OCI-M2 (cell line): Measurements from ENCODE around the gene NUDT4.

Experiments
- DNase-seq: peaks from one replicate; lab custom pipeline; 2025; ENCODE audit not compliant: unreplicated experiment; lab: John Stamatoyannopoulos, UW

NUDT4 gene

GRCh38 chr12:93377252-93378195 lies at the start of gene NUDT4:
Gene NUDT4 (plus strand): TSS chr12:93377925. CDS start chr12:93378323, 398 bp downstream.
- DNase-seq: peak; percentile 52

- no peak for DNase-seq
Observed at GRCh38 chr12:93333054-93333453, 44.7 kb upstream of the NUDT4 start.

- DNase-seq: no peak
Observed at GRCh38 chr12:93333828-93334227, 43.9 kb upstream of the NUDT4 start.

- DNase-seq: no peak
Observed at GRCh38 chr12:93335603-93336162, 42.0 kb upstream of the NUDT4 start.

- no peak for DNase-seq
Observed at GRCh38 chr12:93336291-93336741, 41.4 kb upstream of the NUDT4 start.

- no peak for DNase-seq
Observed at GRCh38 chr12:93338598-93338997, 39.1 kb upstream of the NUDT4 start.

- DNase-seq: no peak
Observed at GRCh38 chr12:93339695-93340094, 38.0 kb upstream of the NUDT4 start.

DNA sequence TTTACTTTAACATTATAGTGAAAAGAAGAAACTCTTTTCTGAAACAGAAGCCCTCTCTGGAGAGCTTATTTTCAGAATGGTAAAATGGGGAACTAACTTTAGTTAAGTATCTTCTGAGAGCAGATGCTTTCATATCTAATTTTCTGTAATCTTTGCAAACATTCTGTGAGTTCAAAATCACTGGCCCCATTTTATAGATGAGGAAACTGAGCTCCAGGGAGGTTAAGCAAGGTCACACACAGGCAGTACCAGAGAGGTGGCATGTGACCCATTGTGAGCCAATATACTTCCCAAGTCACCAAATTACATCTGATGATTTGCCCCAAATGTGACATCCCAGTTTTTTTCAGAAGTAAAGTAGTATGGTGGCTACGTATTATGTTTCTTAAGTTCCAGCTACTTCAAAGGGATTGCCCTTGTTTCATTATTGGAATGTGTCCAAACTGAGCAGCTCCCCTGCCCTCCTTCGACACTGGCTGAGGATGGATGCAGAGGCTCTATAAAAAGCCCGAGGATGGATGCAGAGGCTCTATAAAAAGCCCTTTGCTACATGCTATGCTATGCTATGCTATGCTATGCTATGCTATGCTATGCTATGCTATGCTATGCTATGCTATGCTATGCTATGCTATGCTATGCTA lies 36.2 kb upstream of the NUDT4 start:
- DNase-seq: no peak

- DNase-seq: no peak
Observed at GRCh38 chr12:93347054-93347785, 30.5 kb upstream of the NUDT4 start.

DNA sequence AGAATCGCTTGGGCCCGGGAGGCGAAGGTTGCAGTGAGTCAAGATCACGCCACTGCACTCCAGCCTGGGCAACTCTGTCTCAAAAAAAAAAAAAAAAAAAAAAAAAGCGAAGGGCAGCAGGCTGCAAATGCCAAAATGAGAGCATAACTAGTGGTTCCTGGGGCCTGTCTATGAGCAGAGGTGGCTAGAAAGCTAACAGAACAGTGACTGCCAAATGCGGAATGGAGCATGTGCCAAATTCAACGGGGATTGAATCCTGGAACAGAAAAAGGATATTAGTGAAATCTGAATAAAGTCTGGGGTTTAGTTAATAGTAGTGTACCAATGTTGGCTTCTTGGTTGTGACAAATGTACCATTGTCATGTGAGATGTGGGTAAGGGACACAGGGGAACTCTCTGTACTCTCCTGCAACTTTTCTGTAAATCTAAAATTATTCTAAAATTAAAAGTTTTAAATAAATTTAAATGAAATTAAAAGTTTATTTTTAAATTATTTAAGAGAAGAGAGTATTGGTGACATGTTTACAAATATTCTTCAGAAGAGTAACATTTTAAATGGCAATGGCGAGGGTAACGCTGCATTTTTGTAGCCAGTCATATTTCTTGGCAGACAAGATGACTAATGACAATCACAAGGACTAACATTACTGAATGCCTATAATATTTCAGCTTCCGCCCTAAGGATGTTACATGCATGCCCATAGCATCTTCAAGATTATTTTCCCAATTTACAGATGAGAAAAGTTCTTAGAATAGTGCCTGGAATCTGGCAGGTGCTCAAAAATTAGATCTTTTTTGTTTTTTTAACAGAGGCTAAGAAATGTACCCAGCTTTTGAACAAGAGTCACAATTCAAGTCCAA lies 28.9 kb upstream of the NUDT4 start:
- DNase-seq: no peak

DNA sequence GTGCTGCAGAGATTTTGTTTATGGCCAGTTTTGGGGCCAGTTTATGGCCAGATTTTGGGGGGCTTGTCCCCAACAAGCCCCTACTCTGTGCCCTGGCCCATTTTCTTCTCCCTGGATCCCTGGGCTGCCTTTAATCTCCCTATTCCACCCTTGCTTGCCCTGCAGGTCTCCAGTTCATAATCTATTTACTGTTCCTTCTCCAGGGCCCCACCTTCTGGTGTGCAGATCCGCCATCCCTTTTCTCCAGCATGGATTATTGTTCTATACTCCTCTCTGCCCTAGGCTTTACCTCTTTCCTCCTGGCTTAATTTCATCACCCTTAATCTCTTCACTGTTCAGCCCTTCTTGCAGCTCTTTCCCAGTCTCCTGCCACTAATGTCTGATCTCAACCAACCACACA lies 26.0 kb upstream of the NUDT4 start:
- no peak for DNase-seq

DNA sequence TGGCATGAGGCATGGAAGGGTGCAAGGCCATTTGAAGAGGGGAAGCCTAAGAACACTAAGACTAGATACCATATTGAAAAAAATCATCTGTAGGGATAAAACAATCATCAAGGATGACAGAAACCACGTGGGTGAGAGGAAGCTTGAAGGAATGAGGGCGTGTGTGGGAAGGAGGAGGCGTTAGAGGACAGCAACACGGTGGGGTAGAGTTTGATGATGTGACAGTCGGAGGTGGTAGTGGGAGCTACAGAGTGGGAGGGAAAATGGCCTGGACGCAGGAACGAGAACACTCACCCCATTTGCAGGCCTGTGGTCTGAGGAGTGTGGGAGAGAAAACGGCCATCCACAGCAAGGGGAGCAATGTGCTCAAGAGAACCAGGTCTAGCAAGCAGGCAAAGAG lies 25.4 kb upstream of the NUDT4 start:
- no peak for DNase-seq

DNA sequence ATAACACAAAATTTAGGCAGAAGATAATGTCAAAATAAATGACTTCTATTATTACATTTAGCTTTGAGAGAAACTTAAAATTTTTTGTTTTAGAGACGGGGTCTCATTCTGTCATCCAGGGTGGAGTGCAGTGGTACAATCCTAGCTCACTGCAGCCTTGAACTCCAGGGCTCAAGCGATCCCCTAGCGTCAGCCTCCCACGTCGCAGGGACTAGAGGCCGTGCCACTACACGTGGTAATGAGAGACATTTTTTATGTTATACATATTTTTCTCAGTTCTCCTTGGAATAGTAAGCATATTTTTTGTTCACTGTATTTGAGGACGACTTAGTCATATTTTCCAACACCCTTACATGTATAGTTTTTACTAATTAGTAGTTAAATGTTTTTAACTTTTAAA lies 21.5 kb upstream of the NUDT4 start:
- no peak for DNase-seq

- DNase-seq: no peak
Observed at GRCh38 chr12:93358058-93358457, 19.7 kb upstream of the NUDT4 start.

- no peak for DNase-seq
Observed at GRCh38 chr12:93358821-93359220, 18.9 kb upstream of the NUDT4 start.

- no peak for DNase-seq
Observed at GRCh38 chr12:93360688-93361087, 17.0 kb upstream of the NUDT4 start.

- no peak for DNase-seq
Observed at GRCh38 chr12:93361151-93361919, 16.4 kb upstream of the NUDT4 start.

DNA sequence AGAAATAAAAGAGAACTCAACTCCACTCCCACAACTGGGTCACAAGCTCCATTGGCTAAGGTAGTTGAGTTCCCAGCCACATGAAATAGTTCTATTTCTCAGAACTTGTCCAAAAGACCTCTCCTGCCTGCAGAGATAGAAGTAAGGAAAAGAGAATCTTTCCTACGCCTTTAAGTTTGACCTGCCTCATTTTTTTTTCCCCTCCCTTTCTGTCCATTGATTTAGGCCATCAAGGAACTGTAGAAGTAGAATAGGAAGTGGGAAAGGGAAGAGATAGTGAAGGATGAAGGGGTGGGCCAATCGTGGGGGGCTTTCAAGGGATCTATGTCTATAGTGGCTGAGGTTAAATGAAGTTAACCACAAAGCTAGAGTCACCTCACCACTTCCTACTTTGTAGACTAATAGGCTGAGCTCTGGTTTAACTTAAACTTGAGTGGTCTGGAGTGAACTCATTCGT lies 13.9 kb upstream of the NUDT4 start:
- DNase-seq: no peak

- DNase-seq: no peak
Observed at GRCh38 chr12:93365616-93366405, 11.9 kb upstream of the NUDT4 start.
